PC-3 (cell line): ENCODE data around the gene GLB1L3. TPM values are rescaled to one million over a fixed set of nuclear protein-coding genes. Genes with fewer than 3 reads are reported as not detected.

Experiments used
- ATAC-seq: fragments of 200-7000 bp; cut with Tn5 transposase; 2 replicates; pipeline ENCODE4 v1.9.1; 2020; ENCODE audit warnings: mild to moderate bottlenecking, moderate library complexity
- BruUV-seq: library from RNA; stranded (reverse); fragments of 400-500 nt; replicated peaks from 2 replicates; lab custom pipeline; 2021; lab: Mats Ljungman, UMichigan
- CTCF ChIA-PET: fragments of 300-600 bp; sonication (Branson Sonifier 250); formaldehyde crosslinking; loops from one replicate; lab custom pipeline; 2022; ENCODE audit warnings: antibody characterized with exemption; lab: Charles Lee
- POLR2A ChIA-PET: fragments of 300-600 bp; sonication (Branson Sonifier 250); formaldehyde crosslinking; loops from one replicate; lab custom pipeline; 2022; ENCODE audit warnings: antibody characterized with exemption; ENCODE audit not compliant: unreplicated experiment; lab: Charles Lee
- DNase-seq: peaks from one replicate; pipeline ENCODE4 v3.0.0-alpha.2; 2015
- H2AFZ ChIP-seq: fragments of 300-600 bp; sonication (generic); 2 replicates; pipeline ENCODE4 v1.6.0; 2016; ENCODE audit warnings: antibody characterized with exemption, low read length
- H3F3A ChIP-seq: fragments of 300-600 bp; sonication (generic); one replicate; pipeline ENCODE4 v1.6.0; 2017; ENCODE audit warnings: antibody characterized with exemption, low read length, control low read depth, mild to moderate bottlenecking; ENCODE audit not compliant: unreplicated experiment
- H3K27ac ChIP-seq: fragments of 300-600 bp; sonication (generic); 2 replicates; pipeline ENCODE4 v1.5.1; 2016; ENCODE audit warnings: mild to moderate bottlenecking, low read length
- H3K27me3 ChIP-seq: fragments of 300-600 bp; sonication (generic); 2 replicates; pipeline ENCODE4 v1.6.1; 2016; ENCODE audit warnings: low read length, mixed read lengths
- H3K36me3 ChIP-seq: fragments of 300-600 bp; sonication (generic); 2 replicates; pipeline ENCODE4 v1.6.1; 2016; ENCODE audit warnings: low read depth, mixed run types, low read length, mixed read lengths
- H3K4me1 ChIP-seq: fragments of 300-600 bp; sonication (generic); 2 replicates; pipeline ENCODE4 v1.5.1; 2016; ENCODE audit warnings: low read length; ENCODE audit not compliant: insufficient read depth
- H3K4me2 ChIP-seq: fragments of 300-600 bp; sonication (generic); 2 replicates; pipeline ENCODE4 v1.6.0; 2016; ENCODE audit warnings: low read length
- H3K4me3 ChIP-seq: fragments of 300-600 bp; sonication (generic); 2 replicates; pipeline ENCODE4 v1.5.1; 2016; ENCODE audit warnings: mild to moderate bottlenecking, low read length, mixed read lengths
- H3K79me2 ChIP-seq: fragments of 300-600 bp; sonication (generic); 2 replicates; pipeline ENCODE4 v1.6.1; 2017; ENCODE audit warnings: low read length, mixed read lengths
- H3K9ac ChIP-seq: fragments of 300-600 bp; sonication (generic); 2 replicates; pipeline ENCODE4 v1.6.0; 2016; ENCODE audit warnings: mild to moderate bottlenecking, low read length
- H3K9me2 ChIP-seq: fragments of 300-600 bp; sonication (generic); replicated peaks from 2 replicates; pipeline ENCODE4 v1.6.1; 2016; ENCODE audit warnings: mixed run types, low read length, mixed read lengths
- H3K9me3 ChIP-seq: fragments of 300-600 bp; sonication (generic); 2 replicates; pipeline ENCODE4 v1.6.1; 2016; ENCODE audit warnings: low read length, mixed read lengths
- H4K20me1 ChIP-seq: fragments of 300-600 bp; sonication (generic); 2 replicates; pipeline ENCODE4 v1.6.1; 2016; ENCODE audit warnings: low read length, mixed read lengths
- CTCF ChIP-seq: fragments of 300-600 bp; sonication (generic); conservative IDR thresholded peaks from 2 replicates; pipeline ENCODE4 v1.5.1; 2017; ENCODE audit warnings: antibody characterized with exemption, low read depth, mild to moderate bottlenecking, low read length
- EZH2 ChIP-seq: fragments of 300-600 bp; sonication (generic); IDR thresholded peaks from one replicate; pipeline ENCODE4 v1.6.1; 2017; ENCODE audit warnings: antibody characterized with exemption, mild to moderate bottlenecking, low read length; ENCODE audit not compliant: unreplicated experiment
- EZH2phosphoT487 ChIP-seq: fragments of 300-600 bp; sonication (generic); IDR thresholded peaks from 2 replicates; pipeline ENCODE4 v1.6.1; 2018; ENCODE audit warnings: mild to moderate bottlenecking, antibody characterized with exemption, low read length, borderline replicate concordance
- intact Hi-C: fragments of 100-400 bp; cut with micrococcal nuclease; formaldehyde crosslinking; loops from 2 replicates; pipeline ENCODE4 v1.9.0; 2023
- total RNA-seq: library from RNA; depleted of rRNA; stranded (reverse); fragments of >200 nt; gene quantifications from 2 replicates; pipeline ENCODE4 v1.2.3, GENCODE V29; 2014

The GLB1L3 gene
- total RNA-seq, 1 experiment from 2014 or later: not detected

GRCh38 chr11:134270250-134270714 lies 5.9 kb upstream of the GLB1L3 start:
- H3K4me1 ChIP-seq: peaks cover 28% of the 10 kb centered on the region
- H3K4me3 ChIP-seq: no peak overlapping the region
- H4K20me1 ChIP-seq: no peaks in the 10 kb centered on the region
- no peaks in the 10 kb centered on the region for H3K36me3 ChIP-seq
- no peak overlapping the region for H3K4me2 ChIP-seq
- peaks cover 30% of the 10 kb centered on the region for H3K27me3 ChIP-seq
- no peak for TF ChIP-seq EZH2phosphoT487
- TF ChIP-seq CTCF: peak; percentile 56; the same call in 1 of the 2 replicates
- no peak for TF ChIP-seq EZH2
- H3K9me3 ChIP-seq: no peaks in the 10 kb centered on the region
- no peaks in the 10 kb centered on the region for H3K9me2 ChIP-seq
- H3K79me2 ChIP-seq: no peaks in the 10 kb centered on the region
- H2AFZ ChIP-seq: no peak overlapping the region
- H3K9ac ChIP-seq: no peak overlapping the region
- POLR2A ChIA-PET: no interaction called here
- H3K27ac ChIP-seq: no peak overlapping the region
- ATAC-seq (no peak), DNase-seq (peak; percentile 52)
- intact Hi-C loops: no loop called here
- BruUV-seq: no TSS peak
- CTCF ChIA-PET: no interaction called here
- peaks cover 6% of the 10 kb centered on the region for H3F3A ChIP-seq

GRCh38 chr11:134271978-134272377 lies 4.2 kb upstream of the GLB1L3 start:
- Histone ChIP-seq H3K9me3 (no peaks in the 10 kb centered on the region), H3K4me2 (no peak overlapping the region), H3K4me1 (peaks cover 15% of the 10 kb centered on the region), H3K9ac (no peak overlapping the region), H3F3A (peaks cover 6% of the 10 kb centered on the region), H3K27ac (no peak overlapping the region), H3K36me3 (no peaks in the 10 kb centered on the region), H3K9me2 (no peaks in the 10 kb centered on the region), H3K27me3 (peaks cover 47% of the 10 kb centered on the region), H3K4me3 (no peak overlapping the region), H3K79me2 (no peaks in the 10 kb centered on the region), H4K20me1 (no peaks in the 10 kb centered on the region), H2AFZ (no peak overlapping the region)
- POLR2A ChIA-PET: no interaction called here
- ATAC-seq: no peak
- no TSS peak for BruUV-seq
- CTCF ChIA-PET: no interaction called here
- intact Hi-C loops: no loop called here
- TF ChIP-seq EZH2phosphoT487 (no peak), EZH2 (no peak), CTCF (no peak)
- DNase-seq: no peak
